ENCODE measurements around the gene CNOT3. TPM values are rescaled to one million over a fixed set of nuclear protein-coding genes. Genes with fewer than 3 reads are reported as not detected.
A peak's percentile ranks its signal among the peaks of the same experiment; 100 is the strongest.
"Not testable (repeated sequence)": the region's sequence is repeated elsewhere in the genome, so short reads cannot be mapped to it uniquely, and the experiment has no call there.

The CNOT3 gene
- total RNA-seq, 2 experiments from 2014 or later: 60.0 to 72.3 TPM

GRCh38 chr19:54172471-54173358 lies 35.2 kb downstream of the CNOT3 start, which contains the start of gene TMC4:
TMC4 (minus strand) TSS chr19:54173160; CDS start chr19:54173117, 43 bp downstream.
- no peak for ATAC-seq (ENCODE audit: low read depth)
- H3K36me3 Mint-ChIP-seq: no peaks in the 10 kb centered on the region
- H3K27me3 Mint-ChIP-seq: no peaks in the 10 kb centered on the region
- H3K27ac Mint-ChIP-seq: no peak within 1 kb of the TSS
- POLR2A ChIA-PET: interaction anchor here (0.7 to 1.3 kb wide), 3 partner anchors 9 to 17 kb away, joined by 3 to 5 read pairs (median 3); partner anchors contain the start of genes LENG1 and MBOAT7
- no peaks in the 10 kb centered on the region for H3K4me1 Mint-ChIP-seq
- DNase-seq: no peak
- H3K4me3 Mint-ChIP-seq: no peak within 1 kb of the TSS
- H3K9me3 Mint-ChIP-seq: no peaks in the 10 kb centered on the region

GRCh38 chr19:54173359-54173699 lies 35.8 kb downstream of the CNOT3 start:
- peaks cover 4% of the 10 kb centered on the region for H3K36me3 Mint-ChIP-seq
- POLR2A ChIA-PET: interaction anchor here (0.6 to 1.3 kb wide), 4 partner anchors 10 to 16 kb away, joined by 3 to 5 read pairs (median 4); partner anchors contain the start of genes LENG1 and MBOAT7
- DNase-seq (no peak), ATAC-seq (ENCODE audit: low read depth) (no peak)
- no peak overlapping the region for H3K4me3 Mint-ChIP-seq
- H3K27ac Mint-ChIP-seq: no peak overlapping the region
- no peaks in the 10 kb centered on the region for H3K9me3 Mint-ChIP-seq
- H3K27me3 Mint-ChIP-seq: no peaks in the 10 kb centered on the region
- peaks cover 1% of the 10 kb centered on the region for H3K4me1 Mint-ChIP-seq

- H3K9me3 Mint-ChIP-seq: no peaks in the 10 kb centered on the region
Observed at GRCh38 chr19:54173951-54174834, 36.6 kb downstream of the CNOT3 start.

GRCh38 chr19:54178581-54179261 lies 41.2 kb downstream of the CNOT3 start:
- DNase-seq (no peak), ATAC-seq (ENCODE audit: low read depth) (peak; percentile 82)
- POLR2A ChIA-PET: no interaction called here
- no peaks in the 10 kb centered on the region for H3K9me3 Mint-ChIP-seq
- no peak overlapping the region for H3K27ac Mint-ChIP-seq
- H3K4me3 Mint-ChIP-seq: no peak overlapping the region
- peaks cover 2% of the 10 kb centered on the region for H3K4me1 Mint-ChIP-seq
- H3K36me3 Mint-ChIP-seq: peaks cover 4% of the 10 kb centered on the region
- H3K27me3 Mint-ChIP-seq: no peaks in the 10 kb centered on the region

More at GRCh38 chr19:54173951-54174834, 36.6 kb downstream of the CNOT3 start:
- Mint-ChIP-seq H3K27me3 (no peaks in the 10 kb centered on the region), H3K4me1 (peaks cover 1% of the 10 kb centered on the region), H3K36me3 (peaks cover 4% of the 10 kb centered on the region), H3K27ac (no peak overlapping the region), H3K4me3 (no peak overlapping the region)
- POLR2A ChIA-PET: interaction anchor here (0.6 to 1.3 kb wide), 4 partner anchors 10 to 84 kb away, joined by 3 to 5 read pairs (median 4); partner anchors contain the start of gene MBOAT7
- DNase-seq (no peak), ATAC-seq (ENCODE audit: low read depth) (no peak)

- H3K27ac Mint-ChIP-seq: no peak overlapping the region
Observed at GRCh38 chr19:54179262-54179852, 41.8 kb downstream of the CNOT3 start.

GRCh38 chr19:54179921-54180461 lies 42.4 kb downstream of the CNOT3 start:
- H3K27ac Mint-ChIP-seq: no peak overlapping the region
- peaks cover 3% of the 10 kb centered on the region for H3K4me1 Mint-ChIP-seq
- ATAC-seq (ENCODE audit: low read depth) (peak; percentile 19), DNase-seq (no peak)
- POLR2A ChIA-PET: no interaction called here
- no peaks in the 10 kb centered on the region for H3K27me3 Mint-ChIP-seq
- no peaks in the 10 kb centered on the region for H3K9me3 Mint-ChIP-seq
- no peak overlapping the region for H3K4me3 Mint-ChIP-seq
- peaks cover 7% of the 10 kb centered on the region for H3K36me3 Mint-ChIP-seq

More at GRCh38 chr19:54179262-54179852, 41.8 kb downstream of the CNOT3 start:
- H3K9me3 Mint-ChIP-seq: no peaks in the 10 kb centered on the region
- H3K4me1 Mint-ChIP-seq: peaks cover 3% of the 10 kb centered on the region
- H3K36me3 Mint-ChIP-seq: peaks cover 7% of the 10 kb centered on the region
- no peak overlapping the region for H3K4me3 Mint-ChIP-seq
- DNase-seq (no peak), ATAC-seq (ENCODE audit: low read depth) (no peak)
- POLR2A ChIA-PET: no interaction called here
- H3K27me3 Mint-ChIP-seq: no peaks in the 10 kb centered on the region

GRCh38 chr19:54180691-54181091 lies 43.1 kb downstream of the CNOT3 start:
- DNase-seq (no peak), ATAC-seq (ENCODE audit: low read depth) (no peak)
- Mint-ChIP-seq H3K27ac (no peak overlapping the region), H3K36me3 (peaks cover 7% of the 10 kb centered on the region), H3K4me1 (peaks cover 6% of the 10 kb centered on the region), H3K27me3 (no peaks in the 10 kb centered on the region), H3K4me3 (no peak overlapping the region), H3K9me3 (no peaks in the 10 kb centered on the region)
- POLR2A ChIA-PET: no interaction called here

GRCh38 chr19:54181894-54182293 lies 44.3 kb downstream of the CNOT3 start:
- DNase-seq; H3K4me1 Mint-ChIP-seq; H3K9me3 Mint-ChIP-seq; H3K27ac Mint-ChIP-seq; H3K4me3 Mint-ChIP-seq; ATAC-seq (ENCODE audit: low read depth); H3K27me3 Mint-ChIP-seq; POLR2A ChIA-PET: not testable (repeated sequence)
- peaks cover 11% of the 10 kb centered on the region for H3K36me3 Mint-ChIP-seq

- Mint-ChIP-seq H3K27ac (no peak overlapping the region), H3K9me3 (no peaks in the 10 kb centered on the region), H3K4me1 (peaks cover 15% of the 10 kb centered on the region), H3K36me3 (peaks cover 8% of the 10 kb centered on the region), H3K27me3 (no peaks in the 10 kb centered on the region), H3K4me3 (no peak overlapping the region)
- POLR2A ChIA-PET: interaction anchor here (1.0 kb wide), 1 partner anchor 18 kb away, joined by 3 read pairs; the partner anchor contains the start of gene RPS9
- ATAC-seq (ENCODE audit: low read depth) (no peak), DNase-seq (no peak)
Observed at GRCh38 chr19:54183431-54183830, 45.9 kb downstream of the CNOT3 start.

GRCh38 chr19:54186351-54186750 lies 48.8 kb downstream of the CNOT3 start:
- H3K4me3 Mint-ChIP-seq: no peak overlapping the region
- POLR2A ChIA-PET: interaction anchor here (6.7 kb wide), 1 partner anchor 14 kb away, joined by 106 read pairs; the partner anchor contains the start of gene RPS9
- H3K27ac Mint-ChIP-seq: no peak overlapping the region
- no peak for ATAC-seq (ENCODE audit: low read depth)
- DNase-seq: no peak
- peaks cover 8% of the 10 kb centered on the region for H3K36me3 Mint-ChIP-seq
- H3K27me3 Mint-ChIP-seq: no peaks in the 10 kb centered on the region
- H3K9me3 Mint-ChIP-seq: no peaks in the 10 kb centered on the region
- H3K4me1 Mint-ChIP-seq: peaks cover 15% of the 10 kb centered on the region

GRCh38 chr19:54186934-54187381 lies 49.4 kb downstream of the CNOT3 start:
- POLR2A ChIA-PET: interaction anchor here (1.9 to 6.7 kb wide), 2 partner anchors 13 to 18 kb away, joined by 4 to 106 read pairs; partner anchors contain the start of gene RPS9
- Mint-ChIP-seq H3K27ac (peak overlapping the region; percentile 76), H3K4me1 (peaks cover 18% of the 10 kb centered on the region), H3K27me3 (no peaks in the 10 kb centered on the region), H3K36me3 (peaks cover 8% of the 10 kb centered on the region), H3K4me3 (peak overlapping the region; percentile 93), H3K9me3 (no peaks in the 10 kb centered on the region)
- ATAC-seq (ENCODE audit: low read depth): no peak
- DNase-seq: no peak

Data from activated naive CD8-positive, alpha-beta T cell treated with anti-CD3 and anti-CD28 coated beads, Interleukin-2, amount 10 ng/mL, durations not matched to agents 7 days and 5 days (primary cell).